AG09319 (cell line): ENCODE data around the gene INHBA.

Source experiments
- DNase-seq: peaks from one replicate; pipeline ENCODE4 v3.0.0-alpha.2; 2010; ENCODE audit warnings: low read depth; ENCODE audit errors: extremely low read depth
- TF ChIP-seq, protein P1 (sequence below): IDR thresholded peaks from 2 replicates; pipeline ENCODE4 v1.5.1; 2011; ENCODE audit warnings: low read depth, mild to moderate bottlenecking, inconsistent platforms, low read length, moderate library complexity

The INHBA gene

DNA sequence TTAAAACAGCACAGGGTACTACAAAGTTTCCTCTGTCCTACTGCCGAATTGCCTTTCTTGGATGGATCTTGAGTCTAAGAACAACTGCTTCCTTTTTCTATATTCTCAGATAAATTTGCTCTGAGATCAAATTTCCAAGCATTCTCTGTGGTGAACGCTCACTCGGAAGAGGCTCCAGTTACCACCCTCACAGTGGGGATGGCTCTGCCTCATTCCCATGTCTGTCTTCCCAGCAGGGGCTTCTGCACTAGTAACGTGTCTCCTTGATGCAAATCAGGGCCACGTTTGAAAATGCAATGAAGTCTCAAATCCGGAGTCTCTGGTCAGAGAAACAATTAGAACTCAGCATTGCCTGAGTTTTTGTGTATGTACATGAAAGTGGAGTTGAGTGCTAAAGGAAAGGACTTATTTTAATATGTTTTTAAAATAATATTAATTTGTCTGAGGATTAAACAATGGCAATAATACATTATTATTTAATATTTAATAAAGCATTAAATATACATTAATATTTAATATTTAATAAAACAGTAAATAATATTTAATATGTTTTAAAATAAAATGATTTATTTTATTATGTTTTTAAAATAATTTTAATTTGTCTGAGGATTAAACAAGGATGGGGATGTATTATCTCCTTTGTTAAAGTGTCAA is 61.8 kb downstream of the INHBA start:
- no peak for DNase-seq
- TF ChIP-seq, protein P1, sequence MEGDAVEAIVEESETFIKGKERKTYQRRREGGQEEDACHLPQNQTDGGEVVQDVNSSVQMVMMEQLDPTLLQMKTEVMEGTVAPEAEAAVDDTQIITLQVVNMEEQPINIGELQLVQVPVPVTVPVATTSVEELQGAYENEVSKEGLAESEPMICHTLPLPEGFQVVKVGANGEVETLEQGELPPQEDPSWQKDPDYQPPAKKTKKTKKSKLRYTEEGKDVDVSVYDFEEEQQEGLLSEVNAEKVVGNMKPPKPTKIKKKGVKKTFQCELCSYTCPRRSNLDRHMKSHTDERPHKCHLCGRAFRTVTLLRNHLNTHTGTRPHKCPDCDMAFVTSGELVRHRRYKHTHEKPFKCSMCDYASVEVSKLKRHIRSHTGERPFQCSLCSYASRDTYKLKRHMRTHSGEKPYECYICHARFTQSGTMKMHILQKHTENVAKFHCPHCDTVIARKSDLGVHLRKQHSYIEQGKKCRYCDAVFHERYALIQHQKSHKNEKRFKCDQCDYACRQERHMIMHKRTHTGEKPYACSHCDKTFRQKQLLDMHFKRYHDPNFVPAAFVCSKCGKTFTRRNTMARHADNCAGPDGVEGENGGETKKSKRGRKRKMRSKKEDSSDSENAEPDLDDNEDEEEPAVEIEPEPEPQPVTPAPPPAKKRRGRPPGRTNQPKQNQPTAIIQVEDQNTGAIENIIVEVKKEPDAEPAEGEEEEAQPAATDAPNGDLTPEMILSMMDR = no peak

DNA sequence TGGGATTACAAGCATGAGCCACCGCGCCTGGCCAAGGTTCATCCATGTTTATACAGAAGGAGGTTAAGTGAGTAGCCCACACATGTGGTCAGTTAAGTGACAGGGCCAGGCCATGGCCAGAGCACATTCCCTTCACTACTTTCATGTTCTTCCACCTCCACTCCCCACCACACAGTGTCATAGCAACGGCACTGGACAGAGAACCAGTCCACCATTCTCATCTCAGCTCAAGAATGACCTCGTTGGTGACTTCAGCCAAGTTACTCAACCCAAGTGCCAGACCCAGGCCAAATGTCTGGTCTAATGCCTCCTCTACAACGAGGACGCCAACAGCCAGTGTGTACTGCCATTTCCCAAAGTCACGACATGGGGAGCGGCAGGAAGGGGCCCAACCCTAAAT is 62.4 kb downstream of the INHBA start:
- DNase-seq = no peak
- TF ChIP-seq, protein P1 = no peak

DNA sequence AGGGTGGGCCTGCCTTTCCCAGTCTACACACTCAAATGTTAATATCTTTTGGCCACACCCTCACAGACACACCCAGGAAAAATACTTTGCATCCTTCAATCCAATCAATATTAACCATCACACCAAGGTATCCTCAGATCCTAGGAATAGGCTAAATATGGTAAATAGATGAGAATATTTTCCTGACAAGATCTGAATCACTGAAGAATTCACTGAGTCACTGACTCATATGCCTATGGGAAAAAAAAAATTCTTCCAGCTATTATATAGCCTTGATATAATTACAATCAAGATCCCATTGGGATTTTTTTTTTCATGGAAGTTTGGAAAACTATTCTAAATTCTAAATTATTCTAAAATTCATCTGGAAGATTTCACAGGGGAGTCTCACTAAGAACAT is 65.8 kb downstream of the INHBA start:
- TF ChIP-seq, protein P1 = no peak
- no peak for DNase-seq
